A549 (cell line): Measurements from ENCODE around the gene MPDU1. TPM values are rescaled to one million over a fixed set of nuclear protein-coding genes. Genes with fewer than 3 reads are reported as not detected.

Source experiments
- ATAC-seq, 2 experiments: fragments of 200-7000 bp in 1 of 2; fragments of >200 bp in 1 of 2; cut with Nextera tagmentation in 1 of 2; cut with Tn5 transposase in 1 of 2; 3 replicates each; pipeline versions ENCODE4 v1.8.0 to v1.9.1; 2018 to 2020; ENCODE audit warnings: mild to moderate bottlenecking in 1 of 2, moderate library complexity in 1 of 2
- CTCF ChIA-PET: fragments of 300-600 bp; sonication (Branson Sonifier 250); formaldehyde crosslinking; extraction: SDS; loops from one replicate; lab custom pipeline; 2021; ENCODE audit warnings: antibody characterized with exemption, inconsistent platforms; lab: Yijun Ruan, JAX
- POLR2A ChIA-PET: fragments of 350-600 bp; formaldehyde crosslinking; extraction: SDS; loops from one replicate; lab custom pipeline; 2021; ENCODE audit warnings: antibody characterized with exemption, inconsistent platforms; lab: Yijun Ruan, JAX
- DNase-seq, 2 experiments: peaks; one replicate each; pipeline versions ENCODE4 v3.0.0 to v3.0.0-alpha.2; 2011 to 2016; ENCODE audit warnings: low read depth in 1 of 2, low spot score in 1 of 2
- FAIRE-seq: peaks from 2 replicates; lab custom pipeline; 2011; peaks lifted over from hg19 to GRCh38; lab: Jason Lieb, UNC
- H3K27ac ChIP-seq, 2 experiments: fragments of >200 bp; sonication (Bioruptor Twin); formaldehyde crosslinking; 3 replicates each; pipeline ENCODE4 v1.5.1; 2016 to 2017
- H3K4me1 ChIP-seq: fragments of >200 bp; sonication (Bioruptor Twin); formaldehyde crosslinking; 3 replicates; pipeline ENCODE4 v1.6.1; 2016
- H3K4me2 ChIP-seq: fragments of >200 bp; sonication (Bioruptor Twin); formaldehyde crosslinking; 3 replicates; pipeline ENCODE4 v1.6.1; 2016
- H3K4me3 ChIP-seq: fragments of >200 bp; sonication (Bioruptor Twin); formaldehyde crosslinking; 3 replicates; pipeline ENCODE4 v1.5.1; 2016
- H3K9me3 ChIP-seq: fragments of >200 bp; sonication (Bioruptor Twin); formaldehyde crosslinking; 3 replicates; pipeline ENCODE4 v1.6.1; 2016
- CBX2 ChIP-seq: fragments of 200-600 bp; sonication (generic); IDR thresholded peaks from 2 replicates; pipeline ENCODE4 v1.6.1; 2016; ENCODE audit warnings: low read depth, mild to moderate bottlenecking, borderline replicate concordance
- CBX8 ChIP-seq: fragments of 200-600 bp; sonication (generic); IDR thresholded peaks from 2 replicates; pipeline ENCODE4 v1.6.1; 2016
- CEBPB ChIP-seq, 2 experiments: fragments of >200 bp in 1 of 2; sonication (Bioruptor Twin) in 1 of 2; formaldehyde crosslinking in 1 of 2; IDR thresholded peaks; 2 replicates each; pipeline ENCODE4 v1.6.1; 2012 to 2016
- CHD2 ChIP-seq: fragments of 150-350 bp; IDR thresholded peaks from 2 replicates; pipeline ENCODE4 v1.6.1; 2014; ENCODE audit warnings: low read length; ENCODE audit not compliant: partially characterized antibody
- CHD4 ChIP-seq: fragments of 200-600 bp; sonication (generic); IDR thresholded peaks from 2 replicates; pipeline ENCODE4 v1.6.1; 2016; ENCODE audit warnings: antibody characterized with exemption, mild to moderate bottlenecking, borderline replicate concordance
- EP300 ChIP-seq, 2 experiments: fragments of >200 bp; sonication (Bioruptor Twin); formaldehyde crosslinking; IDR thresholded peaks; 2 replicates in 1 of 2; 3 replicates in 1 of 2; pipeline ENCODE4 v1.6.1; 2016 to 2017
- ESRRA ChIP-seq: fragments of 150-350 bp; IDR thresholded peaks from 2 replicates; pipeline ENCODE4 v1.6.1; 2014; ENCODE audit warnings: mild to moderate bottlenecking, low read length, borderline replicate concordance
- FOSL2 ChIP-seq, 2 experiments: fragments of 450-650 bp in 1 of 2; fragments of >200 bp in 1 of 2; sonication (Bioruptor Twin) in 1 of 2; formaldehyde crosslinking; IDR thresholded peaks; 2 replicates each; pipeline versions ENCODE4 v1.5.0 to v1.6.1; 2016 to 2020; ENCODE audit warnings: mild to moderate bottlenecking in 1 of 2, moderate library complexity in 1 of 2
- GATA3 ChIP-seq: IDR thresholded peaks from 2 replicates; pipeline ENCODE4 v1.6.1; 2012; ENCODE audit warnings: borderline replicate concordance
- HDAC2 ChIP-seq: fragments of 200-600 bp; sonication (generic); IDR thresholded peaks from 2 replicates; pipeline ENCODE4 v1.6.1; 2016
- HEYL ChIP-seq: fragments of 250-450 bp; sonication (Bioruptor Pico); IDR thresholded peaks from 2 replicates; pipeline ENCODE4 v1.8.0; 2021; ENCODE audit warnings: mild to moderate bottlenecking, moderate library complexity
- HMGXB4 ChIP-seq: fragments of 250-450 bp; sonication (Bioruptor Pico); IDR thresholded peaks from 2 replicates; pipeline ENCODE4 v1.5.0; 2021; ENCODE audit warnings: mild to moderate bottlenecking, moderate library complexity, borderline replicate concordance
- KDM5A ChIP-seq: fragments of 200-600 bp; sonication (generic); IDR thresholded peaks from 2 replicates; pipeline ENCODE4 v1.6.1; 2016; ENCODE audit warnings: antibody characterized with exemption, mild to moderate bottlenecking
- MAFK ChIP-seq: fragments of 450-650 bp; IDR thresholded peaks from 2 replicates; pipeline ENCODE4 v1.6.1; 2014; ENCODE audit not compliant: partially characterized antibody
- MAZ ChIP-seq: fragments of 150-350 bp; IDR thresholded peaks from 2 replicates; pipeline ENCODE4 v1.6.1; 2014; ENCODE audit warnings: antibody characterized with exemption, low read depth, low read length, borderline replicate concordance
- NFE2L2 ChIP-seq: fragments of 150-350 bp; conservative IDR thresholded peaks from 2 replicates; pipeline ENCODE4 v1.6.1; 2014; ENCODE audit warnings: low read length
- PHF8 ChIP-seq: fragments of 200-600 bp; sonication (generic); IDR thresholded peaks from 2 replicates; pipeline ENCODE4 v1.6.1; 2016; ENCODE audit warnings: low read depth, mild to moderate bottlenecking, antibody characterized with exemption, moderate library complexity, borderline replicate concordance
- POLR2A ChIP-seq: IDR thresholded peaks from 2 replicates; pipeline ENCODE4 v1.6.1; 2012; ENCODE audit warnings: mild to moderate bottlenecking, low read length
- POLR2AphosphoS2 ChIP-seq: conservative IDR thresholded peaks from 2 replicates; pipeline ENCODE4 v1.6.1; 2012; ENCODE audit warnings: low read length, improper control_type of control experiment, inconsistent platforms
- RAD21 ChIP-seq, 2 experiments: fragments of >200 bp in 1 of 2; sonication (Bioruptor Twin) in 1 of 2; formaldehyde crosslinking in 1 of 2; IDR thresholded peaks in 1 of 2; conservative IDR thresholded peaks in 1 of 2; 2 replicates in 1 of 2; 3 replicates in 1 of 2; pipeline ENCODE4 v1.6.1; 2012 to 2018; ENCODE audit warnings: inconsistent platforms in 1 of 2
- RCOR1 ChIP-seq: fragments of 150-350 bp; IDR thresholded peaks from 2 replicates; pipeline ENCODE4 v1.6.1; 2014; ENCODE audit warnings: antibody characterized with exemption, low read length, low read depth
- SMC3 ChIP-seq: fragments of >200 bp; sonication (Bioruptor Twin); formaldehyde crosslinking; IDR thresholded peaks from 3 replicates; pipeline ENCODE4 v1.6.1; 2018; ENCODE audit warnings: inconsistent platforms
- TFCP2L1 ChIP-seq: fragments of 250-450 bp; sonication (Bioruptor Pico); IDR thresholded peaks from 2 replicates; pipeline ENCODE4 v1.5.0; 2021; ENCODE audit warnings: mild to moderate bottlenecking
- TP53 ChIP-seq: fragments of 250-450 bp; sonication (Bioruptor Pico); IDR thresholded peaks from 2 replicates; pipeline ENCODE4 v1.5.0; 2021; ENCODE audit warnings: mild to moderate bottlenecking, moderate library complexity
- WGBS: methylation state at CpG from one replicate; pipeline ENCODE4 v1.1.6; 2017; ENCODE audit errors: missing lambda C conversion rate; 5-methylcytosine and 5-hydroxymethylcytosine counted together
- polyA plus RNA-seq, 4 experiments: library from polyadenylated mRNA; depleted of rRNA in 3 of 4; stranded (reverse); fragments of >200 nt; fragmentation: RNase III in 1 of 4; extraction: RNeasy Plus Mini Kit Qiagen cat#74134 plus additional on column Dnase treatment in 1 of 4; gene quantifications; 2 replicates in 3 of 4; 3 replicates in 1 of 4; pipeline ENCODE4 v1.2.3, GENCODE V29; 2011 to 2017
- TF ChIP-seq, protein P1 (sequence below): IDR thresholded peaks from 2 replicates; pipeline ENCODE4 v1.6.1; 2012; ENCODE audit warnings: low read depth, borderline replicate concordance
- TF ChIP-seq, protein P2 (sequence below): fragments of 450-650 bp; IDR thresholded peaks from 2 replicates; pipeline ENCODE4 v1.6.1; 2014; ENCODE audit warnings: antibody characterized with exemption
- TF ChIP-seq, protein P3 (sequence below): fragments of 150-350 bp; IDR thresholded peaks from 2 replicates; pipeline ENCODE4 v1.6.1; 2014; ENCODE audit warnings: low read depth, mild to moderate bottlenecking, low read length
- TF ChIP-seq, protein P4 (sequence below): fragments of >200 bp; sonication (Bioruptor Twin); formaldehyde crosslinking; IDR thresholded peaks from 3 replicates; pipeline ENCODE4 v1.5.1; 2016
- TF ChIP-seq, protein P5 (sequence below): fragments of 200-600 bp; sonication (generic); IDR thresholded peaks from 2 replicates; pipeline ENCODE4 v1.6.1; 2016; ENCODE audit warnings: antibody characterized with exemption, mild to moderate bottlenecking, moderate library complexity

The MPDU1 gene
- polyA plus RNA-seq, 2 of the 4 experiments (the other 2 are of a cell fraction) = 134 to 148 TPM

- WGBS = 2% methylated on average over 59 of the region's 73 CpGs
- peak; percentile 100 for DNase-seq
- H3K4me1 ChIP-seq = peaks cover 40% of the 10 kb centered on the region
- FAIRE-seq = no peak
- ChIA-PET POLR2A (interaction anchor here (0.6 to 5.0 kb wide), 7 partner anchors 11 to 367 kb away, joined by 3 to 34 read pairs (median 6); partner anchors contain the start of genes MPDU1, POLR2A, SOX15 and TP53), CTCF (interaction anchor here (0.7 to 4.3 kb wide), 4 partner anchors 8 to 115 kb away, joined by 3 to 48 read pairs (median 4); partner anchors contain the start of genes SENP3 and TP53)
- peak in 1 of 2 experiments; percentile 1; a peak in 5 of 6 replicates for ATAC-seq
- H3K27ac ChIP-seq = peak overlapping the region; percentile 96 to 97
- peak overlapping the region; percentile 96 for H3K4me3 ChIP-seq
- H3K4me2 ChIP-seq = peak overlapping the region; percentile 90
- no peaks in the 10 kb centered on the region for H3K9me3 ChIP-seq
- TF ChIP-seq, protein P1, sequence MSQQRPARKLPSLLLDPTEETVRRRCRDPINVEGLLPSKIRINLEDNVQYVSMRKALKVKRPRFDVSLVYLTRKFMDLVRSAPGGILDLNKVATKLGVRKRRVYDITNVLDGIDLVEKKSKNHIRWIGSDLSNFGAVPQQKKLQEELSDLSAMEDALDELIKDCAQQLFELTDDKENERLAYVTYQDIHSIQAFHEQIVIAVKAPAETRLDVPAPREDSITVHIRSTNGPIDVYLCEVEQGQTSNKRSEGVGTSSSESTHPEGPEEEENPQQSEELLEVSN = no peak; the same call in 1 of the 2 replicates
- TF ChIP-seq HMGXB4 (peak; percentile 78), POLR2A (peak; percentile 98), TP53 (peak; percentile 95), TFCP2L1 (CRISPR knock-in tag) (peak; percentile 98), ESRRA (no peak), CHD4 (no peak), RAD21 (conservative IDR thresholded peaks at IDR 0.05 in 1 of 2, IDR thresholded peaks at IDR 0.05 in 1 of 2) (no peak; a peak in 1 of 5 replicates), HEYL (no peak), CBX2 (no peak), KDM5A (no peak), POLR2AphosphoS2 (peak; percentile 90; the same call in 1 of the 2 replicates), EP300 (IDR thresholded peaks at IDR 0.05) (no peak; a peak in 1 of 5 replicates), SMC3 (no peak), HDAC2 (no peak), NFE2L2 (no peak), PHF8 (peak; percentile 100), CBX8 (no peak), CEBPB (IDR thresholded peaks at IDR 0.05) (0 out of 4 replicates have a peak, but pooled peaks of 1 of the 2 experiments have one; percentile 8), MAFK (no peak), CHD2 (peak; percentile 63), RCOR1 (no peak), MAZ (no peak), GATA3 (peak; percentile 53), FOSL2 (IDR thresholded peaks at IDR 0.05) (no peak), FOSL2 (CRISPR knock-in tag; IDR thresholded peaks at IDR 0.05) (peak; percentile 13; the same call in 1 of the 2 replicates)
- TF ChIP-seq, protein P2, sequence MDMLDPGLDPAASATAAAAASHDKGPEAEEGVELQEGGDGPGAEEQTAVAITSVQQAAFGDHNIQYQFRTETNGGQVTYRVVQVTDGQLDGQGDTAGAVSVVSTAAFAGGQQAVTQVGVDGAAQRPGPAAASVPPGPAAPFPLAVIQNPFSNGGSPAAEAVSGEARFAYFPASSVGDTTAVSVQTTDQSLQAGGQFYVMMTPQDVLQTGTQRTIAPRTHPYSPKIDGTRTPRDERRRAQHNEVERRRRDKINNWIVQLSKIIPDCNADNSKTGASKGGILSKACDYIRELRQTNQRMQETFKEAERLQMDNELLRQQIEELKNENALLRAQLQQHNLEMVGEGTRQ = no peak
- TF ChIP-seq, protein P3, sequence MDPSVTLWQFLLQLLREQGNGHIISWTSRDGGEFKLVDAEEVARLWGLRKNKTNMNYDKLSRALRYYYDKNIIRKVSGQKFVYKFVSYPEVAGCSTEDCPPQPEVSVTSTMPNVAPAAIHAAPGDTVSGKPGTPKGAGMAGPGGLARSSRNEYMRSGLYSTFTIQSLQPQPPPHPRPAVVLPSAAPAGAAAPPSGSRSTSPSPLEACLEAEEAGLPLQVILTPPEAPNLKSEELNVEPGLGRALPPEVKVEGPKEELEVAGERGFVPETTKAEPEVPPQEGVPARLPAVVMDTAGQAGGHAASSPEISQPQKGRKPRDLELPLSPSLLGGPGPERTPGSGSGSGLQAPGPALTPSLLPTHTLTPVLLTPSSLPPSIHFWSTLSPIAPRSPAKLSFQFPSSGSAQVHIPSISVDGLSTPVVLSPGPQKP = no peak
- TF ChIP-seq, protein P4, sequence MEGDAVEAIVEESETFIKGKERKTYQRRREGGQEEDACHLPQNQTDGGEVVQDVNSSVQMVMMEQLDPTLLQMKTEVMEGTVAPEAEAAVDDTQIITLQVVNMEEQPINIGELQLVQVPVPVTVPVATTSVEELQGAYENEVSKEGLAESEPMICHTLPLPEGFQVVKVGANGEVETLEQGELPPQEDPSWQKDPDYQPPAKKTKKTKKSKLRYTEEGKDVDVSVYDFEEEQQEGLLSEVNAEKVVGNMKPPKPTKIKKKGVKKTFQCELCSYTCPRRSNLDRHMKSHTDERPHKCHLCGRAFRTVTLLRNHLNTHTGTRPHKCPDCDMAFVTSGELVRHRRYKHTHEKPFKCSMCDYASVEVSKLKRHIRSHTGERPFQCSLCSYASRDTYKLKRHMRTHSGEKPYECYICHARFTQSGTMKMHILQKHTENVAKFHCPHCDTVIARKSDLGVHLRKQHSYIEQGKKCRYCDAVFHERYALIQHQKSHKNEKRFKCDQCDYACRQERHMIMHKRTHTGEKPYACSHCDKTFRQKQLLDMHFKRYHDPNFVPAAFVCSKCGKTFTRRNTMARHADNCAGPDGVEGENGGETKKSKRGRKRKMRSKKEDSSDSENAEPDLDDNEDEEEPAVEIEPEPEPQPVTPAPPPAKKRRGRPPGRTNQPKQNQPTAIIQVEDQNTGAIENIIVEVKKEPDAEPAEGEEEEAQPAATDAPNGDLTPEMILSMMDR = no peak
- TF ChIP-seq, protein P5, sequence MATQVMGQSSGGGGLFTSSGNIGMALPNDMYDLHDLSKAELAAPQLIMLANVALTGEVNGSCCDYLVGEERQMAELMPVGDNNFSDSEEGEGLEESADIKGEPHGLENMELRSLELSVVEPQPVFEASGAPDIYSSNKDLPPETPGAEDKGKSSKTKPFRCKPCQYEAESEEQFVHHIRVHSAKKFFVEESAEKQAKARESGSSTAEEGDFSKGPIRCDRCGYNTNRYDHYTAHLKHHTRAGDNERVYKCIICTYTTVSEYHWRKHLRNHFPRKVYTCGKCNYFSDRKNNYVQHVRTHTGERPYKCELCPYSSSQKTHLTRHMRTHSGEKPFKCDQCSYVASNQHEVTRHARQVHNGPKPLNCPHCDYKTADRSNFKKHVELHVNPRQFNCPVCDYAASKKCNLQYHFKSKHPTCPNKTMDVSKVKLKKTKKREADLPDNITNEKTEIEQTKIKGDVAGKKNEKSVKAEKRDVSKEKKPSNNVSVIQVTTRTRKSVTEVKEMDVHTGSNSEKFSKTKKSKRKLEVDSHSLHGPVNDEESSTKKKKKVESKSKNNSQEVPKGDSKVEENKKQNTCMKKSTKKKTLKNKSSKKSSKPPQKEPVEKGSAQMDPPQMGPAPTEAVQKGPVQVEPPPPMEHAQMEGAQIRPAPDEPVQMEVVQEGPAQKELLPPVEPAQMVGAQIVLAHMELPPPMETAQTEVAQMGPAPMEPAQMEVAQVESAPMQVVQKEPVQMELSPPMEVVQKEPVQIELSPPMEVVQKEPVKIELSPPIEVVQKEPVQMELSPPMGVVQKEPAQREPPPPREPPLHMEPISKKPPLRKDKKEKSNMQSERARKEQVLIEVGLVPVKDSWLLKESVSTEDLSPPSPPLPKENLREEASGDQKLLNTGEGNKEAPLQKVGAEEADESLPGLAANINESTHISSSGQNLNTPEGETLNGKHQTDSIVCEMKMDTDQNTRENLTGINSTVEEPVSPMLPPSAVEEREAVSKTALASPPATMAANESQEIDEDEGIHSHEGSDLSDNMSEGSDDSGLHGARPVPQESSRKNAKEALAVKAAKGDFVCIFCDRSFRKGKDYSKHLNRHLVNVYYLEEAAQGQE = peak; percentile 44
These were observed 10.9 kb upstream of the MPDU1 start for GRCh38 chr17:7572588-7573323.
